Common myeloid progenitor, CD34-positive (primary cell): ENCODE results near the gene ASTN2.

ENCODE experiments used
- CTCF ChIA-PET: fragments of 350-600 bp; sonication (Branson Sonifier 250); formaldehyde crosslinking; loops from one replicate; lab custom pipeline; 2021; ENCODE audit warnings: antibody characterized with exemption; lab: Charles Lee
- POLR2A ChIA-PET: fragments of 350-600 bp; sonication (Branson Sonifier 250); formaldehyde crosslinking; loops from one replicate; lab custom pipeline; 2021; ENCODE audit warnings: antibody characterized with exemption; lab: Charles Lee
- DNase-seq, 3 donors: peaks; one replicate each; pipeline versions ENCODE4 v3.0.0 to v3.0.0-alpha.2; 2013
- H3K27ac ChIP-seq, 2 experiments: 1 replicate in 1 of 2; 2 replicates in 1 of 2; pipeline ENCODE4 v1.7.0; 2013; ENCODE audit warnings: inconsistent platforms in 2 of 2, low read length in 2 of 2, mild to moderate bottlenecking in 2 of 2, low read depth in 1 of 2, moderate library complexity in 1 of 2; ENCODE audit not compliant: severe bottlenecking in 2 of 2, insufficient read depth in 1 of 2, poor library complexity in 1 of 2
- H3K27me3 ChIP-seq, 5 experiments: replicated peaks in 2 of 5; 1 replicate in 3 of 5; 2 replicates in 2 of 5; pipeline versions ENCODE4 v1.6.1 to v1.7.0; 2013; ENCODE audit warnings: low read length in 4 of 5, mild to moderate bottlenecking in 2 of 5, moderate library complexity in 2 of 5, inconsistent platforms in 1 of 5; ENCODE audit not compliant: insufficient read depth in 5 of 5, control insufficient read depth in 4 of 5
- H3K36me3 ChIP-seq, 4 experiments: 1 replicate in 2 of 4; 2 replicates in 2 of 4; pipeline versions ENCODE4 v1.6.1 to v1.7.0; 2013; ENCODE audit warnings: low read length in 3 of 4, control low read depth in 1 of 4, mild to moderate bottlenecking in 1 of 4; ENCODE audit not compliant: control insufficient read depth in 4 of 4, insufficient read depth in 4 of 4
- H3K4me1 ChIP-seq, 4 experiments: 1 replicate in 3 of 4; 2 replicates in 1 of 4; pipeline versions ENCODE4 v1.6.1 to v1.7.1; 2013; ENCODE audit warnings: low read length in 3 of 4, mild to moderate bottlenecking in 3 of 4, control low read depth in 1 of 4, inconsistent platforms in 1 of 4, moderate library complexity in 1 of 4; ENCODE audit not compliant: control insufficient read depth in 4 of 4, insufficient read depth in 4 of 4; ENCODE audit errors: control extremely low read depth in 1 of 4
- H3K4me3 ChIP-seq, 7 experiments: 1 replicate in 4 of 7; 2 replicates in 3 of 7; pipeline versions ENCODE4 v1.5.1 to v1.7.0; 2013; ENCODE audit warnings: mild to moderate bottlenecking in 7 of 7, low read length in 6 of 7, moderate library complexity in 6 of 7, inconsistent platforms in 2 of 7, low read depth in 2 of 7, control low read depth in 1 of 7; ENCODE audit not compliant: insufficient read depth in 4 of 7, control insufficient read depth in 1 of 7; ENCODE audit errors: extremely low read depth in 1 of 7
- H3K9me3 ChIP-seq, 5 experiments: 1 replicate in 4 of 5; 2 replicates in 1 of 5; pipeline versions ENCODE4 v1.6.1 to v1.7.1; 2013; ENCODE audit warnings: low read length in 4 of 5, mild to moderate bottlenecking in 2 of 5, inconsistent platforms in 1 of 5, low read depth in 1 of 5, moderate library complexity in 1 of 5; ENCODE audit not compliant: control insufficient read depth in 4 of 5, insufficient read depth in 2 of 5; ENCODE audit errors: control extremely low read depth in 1 of 5
- WGBS: methylation state at CpG from one replicate; pipeline ENCODE4 v1.1.5; 2013; ENCODE audit not compliant: insufficient coverage; 5-methylcytosine and 5-hydroxymethylcytosine counted together

Gene ASTN2

DNA sequence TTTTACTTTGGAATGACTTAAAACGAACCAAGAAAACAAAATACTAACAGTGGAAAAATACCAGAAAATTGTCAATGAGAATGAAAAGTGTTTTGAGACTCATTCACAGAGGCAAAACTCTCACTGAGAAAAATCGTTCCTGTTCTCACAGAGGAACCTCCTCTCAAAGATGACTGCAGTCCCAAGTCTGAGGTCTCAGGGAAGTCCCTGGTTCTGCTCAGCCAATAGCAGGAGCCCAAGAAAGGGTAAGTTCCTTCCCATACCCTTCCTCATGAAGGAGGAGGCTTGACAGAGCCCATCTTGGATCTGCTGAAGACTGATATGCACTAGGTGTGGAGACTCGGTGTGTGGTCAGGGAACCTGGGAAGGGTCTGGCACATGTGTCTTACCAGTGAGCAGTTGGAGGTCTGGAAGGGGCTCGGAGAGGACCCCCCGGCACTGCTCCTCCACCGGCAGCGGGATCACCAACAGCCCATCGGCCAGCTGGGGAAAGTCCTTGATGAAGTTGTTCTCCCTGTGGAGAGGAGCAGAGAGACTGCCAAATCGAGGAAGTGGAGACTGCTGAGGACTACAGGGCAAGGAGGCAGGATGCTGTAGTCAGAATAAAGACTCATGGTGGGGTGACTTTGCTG, 681.7 kb downstream of the ASTN2 start:
- Histone ChIP-seq H3K9me3 (no peaks in the 10 kb centered on the region), H3K27ac (no peak overlapping the region), H3K4me1 (peaks cover 0 to 6% (median 0%) of the 10 kb centered on the region in 4 experiments), H3K27me3 (peaks cover 0 to 8% (median 4%) of the 10 kb centered on the region in 5 experiments), H3K36me3 (no peaks in the 10 kb centered on the region), H3K4me3 (no peak overlapping the region)
- POLR2A ChIA-PET = no interaction called here
- CTCF ChIA-PET = interaction anchor here (1.1 kb wide), 1 partner anchor 128 kb away, joined by 3 read pairs; no protein-coding TSS in a partner anchor
- no peak for DNase-seq
- 80% methylated on average over 6 of the region's 9 CpGs for WGBS

DNA sequence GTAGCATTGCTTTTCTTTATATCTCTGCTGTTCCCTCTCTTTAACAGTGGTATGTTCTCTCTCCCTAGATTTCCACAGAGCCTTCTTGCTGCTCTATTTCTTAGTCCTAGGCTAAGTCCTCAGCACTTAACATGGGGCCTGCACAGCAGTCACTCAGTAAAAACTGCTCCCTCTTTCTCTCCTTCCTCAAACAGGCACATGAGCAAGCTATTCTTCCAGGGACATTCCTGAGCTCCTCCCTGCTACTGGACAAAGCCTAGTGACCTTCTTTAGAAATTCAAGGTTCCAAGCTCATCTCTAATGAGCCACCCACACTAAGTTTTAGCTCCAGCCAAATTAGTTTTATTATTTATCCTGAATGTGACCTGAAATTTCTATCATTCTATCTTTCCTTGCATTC, 688.3 kb downstream of the ASTN2 start:
- no peak for DNase-seq
- CTCF ChIA-PET = interaction anchor here (0.9 to 3.4 kb wide), 2 partner anchors 10 to 28 kb away, joined by 5 to 16 read pairs; no protein-coding TSS in a partner anchor

DNA sequence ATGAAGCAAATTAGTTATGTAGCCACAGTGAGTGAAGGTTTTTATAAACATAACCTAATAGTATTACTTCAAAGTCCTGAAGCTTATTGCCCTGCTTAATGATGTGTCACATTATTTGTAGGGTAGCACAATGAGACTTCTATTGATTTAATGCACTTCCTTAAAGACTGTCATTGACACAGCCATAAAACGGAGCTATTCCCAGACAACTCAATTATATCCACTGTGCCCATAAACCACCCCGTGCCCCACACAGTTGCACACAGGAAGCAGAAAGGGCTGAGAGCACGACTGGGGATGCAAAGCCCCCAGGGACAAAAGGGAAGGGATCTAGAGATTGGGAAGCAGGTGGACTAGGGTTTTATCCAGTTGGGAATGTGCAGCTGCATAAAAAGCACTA, 690.7 kb downstream of the ASTN2 start:
- ChIA-PET CTCF (interaction anchor here (1.7 kb wide), 1 partner anchor 12 kb away, joined by 6 read pairs; no protein-coding TSS in a partner anchor), POLR2A (no interaction called here)

More for the DNA sequence above, 688.3 kb downstream of the ASTN2 start:
- POLR2A ChIA-PET = no interaction called here
- H3K9me3 ChIP-seq = no peaks in the 10 kb centered on the region
- H3K36me3 ChIP-seq = no peaks in the 10 kb centered on the region
- H3K4me3 ChIP-seq = no peak overlapping the region
- no peak overlapping the region for H3K27ac ChIP-seq
- peaks cover 0 to 2% (median 0%) of the 10 kb centered on the region in 5 experiments for H3K27me3 ChIP-seq
- H3K4me1 ChIP-seq = no peaks in the 10 kb centered on the region

DNA sequence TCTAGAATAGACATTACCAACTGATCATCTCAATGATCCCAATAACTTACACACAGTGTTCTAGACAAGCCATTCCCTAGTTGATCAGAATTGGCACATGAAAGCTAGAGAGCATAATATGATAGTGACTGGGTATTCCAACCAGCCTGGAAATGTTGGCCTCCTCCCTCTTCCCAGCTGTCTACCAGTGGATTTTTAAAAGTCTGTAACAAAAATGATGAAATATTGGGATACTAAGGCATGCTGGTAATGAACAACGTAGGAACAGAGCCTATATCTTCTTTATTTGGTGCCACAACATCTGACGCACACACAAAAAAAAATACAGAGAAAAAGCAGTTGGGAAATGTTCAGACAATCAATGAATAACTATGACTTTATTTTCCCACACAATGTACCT, 692.9 kb downstream of the ASTN2 start:
- WGBS = no CpG with 5 or more reads among the region's 2 CpGs
- POLR2A ChIA-PET = no interaction called here

More for the DNA sequence above, 690.7 kb downstream of the ASTN2 start:
- DNase-seq = no peak
- no peaks in the 10 kb centered on the region for H3K9me3 ChIP-seq
- no peaks in the 10 kb centered on the region for H3K4me1 ChIP-seq
- no peak overlapping the region for H3K4me3 ChIP-seq
- 52% methylated on average over 3 of the region's 3 CpGs for WGBS
- no peaks in the 10 kb centered on the region for H3K36me3 ChIP-seq
- no peak overlapping the region for H3K27ac ChIP-seq
- no peaks in the 10 kb centered on the region for H3K27me3 ChIP-seq

DNA sequence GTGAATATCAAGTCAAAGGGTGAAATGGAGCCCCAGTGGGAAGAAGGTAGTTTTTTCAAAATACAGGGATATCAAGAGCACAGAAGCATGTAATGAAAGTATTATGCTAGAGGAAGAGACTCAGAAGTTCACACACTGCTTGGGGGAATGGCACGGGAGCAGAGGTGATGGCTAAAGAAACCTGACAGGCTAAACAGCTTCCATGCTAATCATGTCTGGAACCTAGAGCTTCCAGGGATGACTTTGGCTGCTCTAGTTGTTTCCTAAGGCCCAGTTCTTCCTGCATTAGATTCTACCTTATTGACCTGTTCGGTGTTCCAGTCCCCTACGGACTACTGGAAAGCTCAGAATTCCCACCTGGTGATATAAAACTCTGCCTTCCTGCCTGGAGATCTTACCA, 693.4 kb downstream of the ASTN2 start:
- Histone ChIP-seq H3K27ac (no peak overlapping the region), H3K9me3 (no peaks in the 10 kb centered on the region), H3K27me3 (no peaks in the 10 kb centered on the region), H3K4me3 (no peak overlapping the region), H3K36me3 (no peaks in the 10 kb centered on the region), H3K4me1 (no peaks in the 10 kb centered on the region)
- ChIA-PET POLR2A (no interaction called here), CTCF (interaction anchor here (1.4 kb wide), 1 partner anchor 15 kb away, joined by 5 read pairs; no protein-coding TSS in a partner anchor)
- no peak for DNase-seq
- 95% methylated on average over 2 of the region's 3 CpGs for WGBS

More for the DNA sequence above, 692.9 kb downstream of the ASTN2 start:
- Histone ChIP-seq H3K27me3 (no peaks in the 10 kb centered on the region), H3K27ac (no peak overlapping the region), H3K4me3 (no peak overlapping the region), H3K36me3 (no peaks in the 10 kb centered on the region), H3K4me1 (no peaks in the 10 kb centered on the region), H3K9me3 (no peaks in the 10 kb centered on the region)
- DNase-seq = no peak
- CTCF ChIA-PET = interaction anchor here (1.4 kb wide), 1 partner anchor 15 kb away, joined by 5 read pairs; no protein-coding TSS in a partner anchor

DNA sequence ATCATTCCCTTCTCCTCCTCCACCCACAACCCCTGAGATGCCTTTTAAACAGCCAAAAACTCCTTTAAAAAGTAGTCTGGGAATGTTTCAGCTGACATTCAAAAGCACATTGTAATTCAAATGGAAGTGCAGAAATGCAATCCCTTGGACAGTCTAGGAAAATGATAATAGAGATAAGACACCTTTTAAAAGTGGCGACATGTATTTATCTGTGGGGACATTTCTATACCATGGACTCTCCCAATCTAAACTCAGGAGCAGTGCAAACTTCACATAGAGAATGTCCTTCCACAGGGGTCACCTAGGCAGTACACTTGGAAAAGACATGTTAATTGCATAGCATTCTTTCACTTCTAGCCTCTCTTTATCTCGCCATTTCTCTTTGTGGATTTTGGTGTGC, 694.7 kb downstream of the ASTN2 start:
- no peaks in the 10 kb centered on the region for H3K27me3 ChIP-seq
- H3K4me3 ChIP-seq = no peak overlapping the region
- WGBS = 100% methylated on average over 2 of the region's 2 CpGs
- POLR2A ChIA-PET = no interaction called here
- no peak overlapping the region for H3K27ac ChIP-seq
- no peaks in the 10 kb centered on the region for H3K9me3 ChIP-seq
- no peaks in the 10 kb centered on the region for H3K4me1 ChIP-seq
- no peak for DNase-seq
- CTCF ChIA-PET = no interaction called here
- no peaks in the 10 kb centered on the region for H3K36me3 ChIP-seq

DNA sequence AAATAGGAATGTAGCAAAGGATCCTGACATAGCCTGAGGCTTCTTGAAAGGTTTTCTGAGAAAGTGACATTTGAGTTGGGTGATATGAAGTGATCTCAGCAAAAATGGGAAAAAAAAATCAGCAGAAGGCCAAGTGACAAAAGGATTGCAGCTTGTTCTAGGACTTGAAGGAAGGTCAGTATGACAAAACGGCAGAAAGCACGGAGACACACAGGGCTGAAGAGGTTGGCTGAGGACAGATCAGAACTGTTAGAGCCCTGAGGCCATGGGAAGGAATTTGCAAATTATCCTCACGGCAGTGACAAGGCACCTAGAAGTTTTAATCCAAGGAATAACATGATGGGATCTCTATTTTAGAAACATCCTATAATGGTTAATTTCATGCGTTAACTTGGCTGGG, 696.7 kb downstream of the ASTN2 start:
- Histone ChIP-seq H3K4me3 (no peak overlapping the region), H3K4me1 (no peaks in the 10 kb centered on the region), H3K27ac (no peak overlapping the region), H3K9me3 (no peaks in the 10 kb centered on the region), H3K27me3 (no peaks in the 10 kb centered on the region), H3K36me3 (no peaks in the 10 kb centered on the region)
- CTCF ChIA-PET = interaction anchor here (1.3 kb wide), 1 partner anchor 17 kb away, joined by 4 read pairs; no protein-coding TSS in a partner anchor
- DNase-seq = no peak
- POLR2A ChIA-PET = no interaction called here
- WGBS = 96% methylated on average over 2 of the region's 4 CpGs
